Measurements from ENCODE around the gene ABLIM2. TPM values are rescaled to one million over a fixed set of nuclear protein-coding genes. Genes with fewer than 3 reads are reported as not detected.

The ABLIM2 gene
- total RNA-seq, 2 experiments from 2014 or later, result 0.32 to 0.54 TPM

- no peak for DNase-seq
- Mint-ChIP-seq H3K36me3 (ENCODE audit: low read depth) (no peaks in the 10 kb centered on the region), H3K9me3 (no peaks in the 10 kb centered on the region), H3K27me3 (no peaks in the 10 kb centered on the region), H3K27ac (no peak overlapping the region), H3K4me3 (no peak overlapping the region), H3K4me1 (ENCODE audit: low read depth) (no peaks in the 10 kb centered on the region)
- no peak for TF ChIP-seq CTCF (IDR thresholded peaks at IDR 0.05)
- CTCF ChIA-PET, result no interaction called here
- no peak for ATAC-seq
- intact Hi-C loops (cut with micrococcal nuclease), result no loop called here
- POLR2A ChIA-PET, result no interaction called here
Measured at GRCh38 chr4:8132400-8132799, 26.2 kb downstream of the ABLIM2 start.

GRCh38 chr4:8131826-8132225, 26.8 kb downstream of the ABLIM2 start:
- H3K4me1 Mint-ChIP-seq (ENCODE audit: low read depth), result no peaks in the 10 kb centered on the region
- ATAC-seq (no peak), DNase-seq (no peak)
- H3K9me3 Mint-ChIP-seq, result no peaks in the 10 kb centered on the region
- H3K27me3 Mint-ChIP-seq, result no peaks in the 10 kb centered on the region
- no peak overlapping the region for H3K27ac Mint-ChIP-seq
- no peak overlapping the region for H3K4me3 Mint-ChIP-seq
- ChIA-PET POLR2A (no interaction called here), CTCF (no interaction called here)
- H3K36me3 Mint-ChIP-seq (ENCODE audit: low read depth), result no peaks in the 10 kb centered on the region
- no peak for TF ChIP-seq CTCF (IDR thresholded peaks at IDR 0.05)
- intact Hi-C loops (cut with micrococcal nuclease), result no loop called here

DNA sequence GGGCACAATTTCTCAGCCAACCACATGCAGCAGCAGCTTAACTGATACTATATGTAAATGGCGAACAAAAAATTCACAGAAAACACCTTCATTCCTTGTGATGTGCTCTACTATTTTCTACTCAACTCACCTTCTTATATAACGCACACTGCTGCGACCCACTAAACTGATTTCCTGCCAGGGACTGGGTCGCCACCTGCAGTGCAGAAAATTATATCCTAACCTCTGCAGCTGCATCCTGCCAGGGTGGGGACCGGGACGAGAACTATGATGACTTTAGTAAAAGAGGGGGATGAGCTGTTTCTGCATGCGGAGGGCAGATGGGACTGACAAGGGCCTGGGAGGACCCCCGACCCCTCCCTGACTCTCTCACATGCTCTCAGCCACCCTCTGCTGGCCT, 27.4 kb downstream of the ABLIM2 start:
- Mint-ChIP-seq H3K4me1 (ENCODE audit: low read depth) (no peaks in the 10 kb centered on the region), H3K27ac (no peak overlapping the region), H3K9me3 (no peaks in the 10 kb centered on the region), H3K4me3 (no peak overlapping the region), H3K36me3 (ENCODE audit: low read depth) (no peaks in the 10 kb centered on the region), H3K27me3 (no peaks in the 10 kb centered on the region)
- intact Hi-C loops (cut with micrococcal nuclease), result no loop called here
- ChIA-PET CTCF (no interaction called here), POLR2A (no interaction called here)
- DNase-seq (no peak), ATAC-seq (no peak)
- TF ChIP-seq CTCF (IDR thresholded peaks at IDR 0.05), result no peak

GRCh38 chr4:8130346-8131066, 28.1 kb downstream of the ABLIM2 start:
- H3K36me3 Mint-ChIP-seq (ENCODE audit: low read depth), result no peaks in the 10 kb centered on the region
- H3K27ac Mint-ChIP-seq, result no peak overlapping the region
- no peaks in the 10 kb centered on the region for H3K27me3 Mint-ChIP-seq
- H3K4me3 Mint-ChIP-seq, result no peak overlapping the region
- no peaks in the 10 kb centered on the region for H3K4me1 Mint-ChIP-seq (ENCODE audit: low read depth)
- no peak for TF ChIP-seq CTCF (IDR thresholded peaks at IDR 0.05)
- ChIA-PET CTCF (no interaction called here), POLR2A (no interaction called here)
- no peaks in the 10 kb centered on the region for H3K9me3 Mint-ChIP-seq
- DNase-seq, result no peak
- no peak for ATAC-seq
- intact Hi-C loops (cut with micrococcal nuclease), result no loop called here

GRCh38 chr4:8129785-8130184, 28.8 kb downstream of the ABLIM2 start:
- Mint-ChIP-seq H3K36me3 (ENCODE audit: low read depth) (no peaks in the 10 kb centered on the region), H3K27me3 (no peaks in the 10 kb centered on the region), H3K4me3 (no peak overlapping the region), H3K27ac (no peak overlapping the region), H3K9me3 (no peaks in the 10 kb centered on the region), H3K4me1 (ENCODE audit: low read depth) (no peaks in the 10 kb centered on the region)
- ChIA-PET POLR2A (no interaction called here), CTCF (no interaction called here)
- ATAC-seq, result no peak
- no peak for TF ChIP-seq CTCF (IDR thresholded peaks at IDR 0.05)
- intact Hi-C loops (cut with micrococcal nuclease), result no loop called here
- no peak for DNase-seq

Measured in activated CD8-positive, alpha-beta T cell treated with anti-CD3 and anti-CD28 coated beads for 36 hours (primary cell).